Measurements from ENCODE around the gene LMTK3. TPM values are rescaled to one million over a fixed set of nuclear protein-coding genes. Genes with fewer than 3 reads are reported as not detected.

Gene LMTK3
- total and polyA plus RNA-seq, 2 of the 4 experiments (the other 2 are of a cell fraction): 0.18 to 0.87 TPM

GRCh38 chr19:48514123-48514458, 2.5 kb upstream of the LMTK3 start:
- H2BK5ac ChIP-seq (ENCODE audit: low read depth, low read length, poor library complexity, severe bottlenecking): no peak overlapping the region
- H3K4me3 ChIP-seq (ENCODE audit: insufficient read depth, low read depth, low read length): no peak overlapping the region
- 53% methylated on average over 7 of the region's 11 CpGs; no CpG with 5 or more reads in 1 of the 2 experiments for WGBS, 2 experiments (ENCODE audit: extremely low coverage in 2 of 2, insufficient read length in 1 of 2)

More at GRCh38 chr19:48514123-48514458, 2.5 kb upstream of the LMTK3 start:
- no peak overlapping the region for H3K9ac ChIP-seq (ENCODE audit: low read depth, low read length)
- CTCF ChIA-PET: interaction anchor here (0.5 kb wide), 1 partner anchor 158 kb away, joined by 3 read pairs; no protein-coding TSS in a partner anchor
- H2BK20ac ChIP-seq (ENCODE audit: low read depth, low read length): no peak overlapping the region
- H3K4ac ChIP-seq (ENCODE audit: low read depth, low read length): no peak overlapping the region
- no peak overlapping the region for H3K56ac ChIP-seq (ENCODE audit: extremely low read depth, insufficient read depth, low read length)
- H3K4me2 ChIP-seq (ENCODE audit: low read depth, low read length): no peak overlapping the region; the same call in 1 of the 2 replicates
- H3K9me1 ChIP-seq (ENCODE audit: insufficient read depth, low read length): no peaks in the 10 kb centered on the region
- peak overlapping the region; percentile 96 for H2AFZ ChIP-seq (replicated peaks; ENCODE audit: low read length, poor library complexity)
- H3K23ac ChIP-seq (ENCODE audit: low read depth, low read length): no peak overlapping the region
- TF ChIP-seq, protein P1, sequence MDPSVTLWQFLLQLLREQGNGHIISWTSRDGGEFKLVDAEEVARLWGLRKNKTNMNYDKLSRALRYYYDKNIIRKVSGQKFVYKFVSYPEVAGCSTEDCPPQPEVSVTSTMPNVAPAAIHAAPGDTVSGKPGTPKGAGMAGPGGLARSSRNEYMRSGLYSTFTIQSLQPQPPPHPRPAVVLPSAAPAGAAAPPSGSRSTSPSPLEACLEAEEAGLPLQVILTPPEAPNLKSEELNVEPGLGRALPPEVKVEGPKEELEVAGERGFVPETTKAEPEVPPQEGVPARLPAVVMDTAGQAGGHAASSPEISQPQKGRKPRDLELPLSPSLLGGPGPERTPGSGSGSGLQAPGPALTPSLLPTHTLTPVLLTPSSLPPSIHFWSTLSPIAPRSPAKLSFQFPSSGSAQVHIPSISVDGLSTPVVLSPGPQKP (IDR thresholded peaks at IDR 0.05; ENCODE audit: borderline replicate concordance, low read depth, low read length): no peak
- TF ChIP-seq CHD1 (IDR thresholded peaks at IDR 0.05; ENCODE audit: low read depth, low read length) (no peak), RAD21 (IDR thresholded peaks at IDR 0.05; ENCODE audit: low read length) (no peak), MXI1 (IDR thresholded peaks at IDR 0.05; ENCODE audit: borderline replicate concordance, low read depth, low read length) (no peak), NFE2L2 (IDR thresholded peaks at IDR 0.05; ENCODE audit: low read depth, low read length) (no peak), RFX5 (IDR thresholded peaks at IDR 0.05; ENCODE audit: low read depth, low read length) (no peak), CTCF (conservative IDR thresholded peaks at IDR 0.05; ENCODE audit: low read depth, low read length) (no peak)
- H3K27ac ChIP-seq (ENCODE audit: insufficient read depth, low read length): no peak overlapping the region
- no peaks in the 10 kb centered on the region for H3K4me1 ChIP-seq (ENCODE audit: control insufficient read depth, insufficient read depth, low read length)
- intact Hi-C loops (cut with micrococcal nuclease) (loop anchor here (5.0 kb wide), 1 partner anchor 38 kb away; the partner anchor contains the start of gene SULT2B1), in situ Hi-C loops (cut with MboI; ENCODE audit: low sequenced_read_pairs) (no loop called here), dilution Hi-C loops (cut with HindIII; ENCODE audit: low sequenced_read_pairs, unreplicated experiment) (no loop called here)
- peak overlapping the region; percentile 69 for H2AK9ac ChIP-seq (replicated peaks; ENCODE audit: low read depth, low read length, poor library complexity)
- no peak overlapping the region for H3K14ac ChIP-seq (replicated peaks; ENCODE audit: low read depth, low read length)
- BruUV-seq (replicated peaks): no TSS peak
- peak overlapping the region in 1 of 2 experiments; percentile 26; a peak in 1 of 4 replicates for H4K8ac ChIP-seq (ENCODE audit: low read depth in 2 of 2, low read length in 2 of 2)
- H3K9me3 ChIP-seq (ENCODE audit: control insufficient read depth, insufficient read depth, low read length): no peaks in the 10 kb centered on the region
- no peaks in the 10 kb centered on the region for H4K20me1 ChIP-seq (ENCODE audit: insufficient read depth, low read length)
- ATAC-seq (ENCODE audit: low read depth) (no peak), DNase-seq (no peak)
- no peaks in the 10 kb centered on the region for H3K79me1 ChIP-seq (ENCODE audit: low read depth in 1 of 2, low read length in 2 of 2)
- POLR2A ChIA-PET (ENCODE audit: unreplicated experiment): interaction anchor here (0.8 kb wide), 1 partner anchor 154 kb away, joined by 3 read pairs; no protein-coding TSS in a partner anchor
- no peak overlapping the region for H4K91ac ChIP-seq (ENCODE audit: insufficient read depth, low read depth, low read length)
- H4K5ac ChIP-seq (ENCODE audit: low read depth, low read length): no peak overlapping the region
- no peak overlapping the region for H2AK5ac ChIP-seq (ENCODE audit: low read depth, low read length)
- H2BK15ac ChIP-seq (ENCODE audit: low read depth, low read length): no peak overlapping the region
- H3K18ac ChIP-seq (ENCODE audit: low read depth, low read length): no peak overlapping the region
- no peak overlapping the region for H2BK120ac ChIP-seq (ENCODE audit: low read depth, low read length)
- H3K27me3 ChIP-seq (ENCODE audit: control insufficient read depth, insufficient read depth, low read length): peaks cover 15% of the 10 kb centered on the region
- H3K36me3 ChIP-seq (ENCODE audit: control insufficient read depth, insufficient read depth, low read length): no peaks in the 10 kb centered on the region

All from IMR-90 (cell line).